GM15510 (cell line): ENCODE results near the gene SAG.

Experiments used
- POLR2A ChIP-seq: IDR thresholded peaks from 3 replicates; pipeline ENCODE4 v1.6.1; 2011; ENCODE audit warnings: borderline replicate concordance; ENCODE audit not compliant: insufficient read length; ENCODE audit errors: extremely low read depth

SAG gene

DNA sequence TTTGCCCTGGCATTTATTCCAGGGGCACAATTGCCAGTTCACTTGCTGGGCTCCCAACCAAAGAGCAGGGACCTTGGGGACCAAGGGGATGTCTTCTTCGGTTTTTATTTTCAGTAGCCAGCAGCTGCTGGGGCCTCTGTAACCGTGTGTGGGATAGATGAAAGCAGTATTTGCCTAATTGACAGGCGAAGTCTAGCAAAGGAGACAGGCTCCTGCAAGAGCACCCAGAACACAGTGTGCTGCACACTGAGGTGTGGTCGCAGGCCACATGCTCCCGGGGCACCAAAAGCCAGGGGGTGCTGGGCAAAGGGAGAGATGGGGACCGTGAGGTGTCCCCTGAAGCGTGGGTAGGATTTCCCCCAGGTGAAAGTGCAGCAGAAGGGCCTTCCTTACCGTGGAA, 5.3 kb downstream of the SAG start:
- TF ChIP-seq POLR2A, result no peak

DNA sequence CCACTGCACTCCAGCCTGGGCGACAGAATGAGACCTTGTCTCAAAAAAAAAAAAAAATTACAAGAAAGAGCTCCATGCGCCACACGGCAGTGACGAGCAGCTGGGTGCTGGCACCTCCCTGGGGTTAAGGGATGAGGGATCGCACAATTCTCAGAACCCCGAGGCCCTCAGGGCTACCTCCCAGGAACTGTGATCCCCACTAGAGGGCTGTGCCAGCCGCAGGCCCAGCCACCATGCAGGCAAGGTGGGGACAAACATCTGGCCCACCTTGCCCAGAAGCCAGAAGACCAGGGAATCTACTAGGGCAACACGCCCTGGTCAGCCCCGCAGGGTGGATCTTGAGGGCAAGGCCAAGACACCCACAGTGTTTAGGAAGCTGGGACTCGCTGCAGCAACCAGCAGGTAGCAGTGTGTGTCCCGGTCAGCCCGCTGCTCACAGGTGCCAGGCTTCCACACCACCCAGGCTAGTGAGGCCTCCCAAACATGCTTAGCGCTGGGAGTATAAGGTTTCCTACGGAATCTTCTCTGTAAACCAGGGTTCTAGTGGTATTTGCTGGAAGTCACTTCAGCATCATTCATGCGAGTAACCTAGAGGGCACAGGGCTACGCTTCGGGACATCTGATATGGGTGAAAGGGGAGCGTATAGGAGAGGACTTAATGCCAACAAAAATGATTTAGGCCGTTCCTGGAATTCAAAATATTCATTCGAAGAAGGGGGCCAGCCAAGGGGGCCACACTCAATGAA, 6.7 kb downstream of the SAG start:
- no peak for TF ChIP-seq POLR2A

DNA sequence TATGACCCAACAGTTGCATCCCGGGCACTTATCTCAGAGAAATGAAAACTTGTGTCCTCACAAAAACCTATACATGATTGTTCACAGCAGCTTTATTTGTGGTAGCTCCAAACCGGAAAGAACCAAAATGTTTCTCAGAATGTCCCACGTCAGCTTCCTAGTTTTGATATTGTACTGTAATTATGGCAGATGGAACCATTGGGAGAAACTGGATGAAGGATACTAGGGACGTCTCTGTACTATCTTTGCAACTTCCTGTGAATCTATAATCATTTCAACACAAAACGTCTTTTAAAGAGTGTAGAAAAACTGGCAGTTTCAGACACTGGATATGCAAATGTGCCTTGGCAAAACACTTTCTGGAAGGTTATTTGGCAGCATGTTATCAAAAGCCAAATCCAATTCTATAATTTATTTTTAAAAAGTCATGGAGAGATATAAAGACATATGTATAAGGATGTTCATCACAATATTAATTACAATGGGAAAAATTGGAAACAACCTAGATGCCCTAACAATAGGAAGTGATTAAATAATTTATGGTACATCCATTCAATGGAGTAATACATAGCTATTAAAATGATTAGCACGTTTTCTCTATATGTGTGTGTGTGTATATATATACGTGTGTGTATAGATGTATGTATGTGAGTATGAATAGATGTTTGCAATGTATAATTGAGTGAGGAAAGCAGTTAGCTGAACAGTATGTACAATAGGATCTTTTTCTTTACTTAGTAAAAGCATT, 9.8 kb downstream of the SAG start:
- TF ChIP-seq POLR2A, result no peak

DNA sequence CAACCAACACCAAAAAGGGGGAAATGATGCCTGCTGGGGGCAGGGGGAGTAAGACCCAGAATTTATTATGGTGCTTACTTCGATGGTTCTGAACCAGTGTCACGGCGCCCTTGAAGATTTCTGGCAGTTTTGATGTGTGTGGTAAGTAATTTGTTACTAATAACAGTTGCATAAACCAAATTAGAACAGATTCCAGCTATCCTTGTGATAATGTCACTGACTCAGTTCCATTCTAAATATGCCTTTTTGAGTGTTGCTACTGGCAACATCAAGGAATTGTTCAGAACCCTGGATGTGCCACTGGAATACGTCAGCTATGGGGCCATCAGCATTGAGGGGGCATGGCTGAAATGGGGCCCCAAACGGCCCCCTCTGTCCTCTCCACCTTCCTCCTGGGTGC, 11.6 kb downstream of the SAG start:
- TF ChIP-seq POLR2A, result no peak

DNA sequence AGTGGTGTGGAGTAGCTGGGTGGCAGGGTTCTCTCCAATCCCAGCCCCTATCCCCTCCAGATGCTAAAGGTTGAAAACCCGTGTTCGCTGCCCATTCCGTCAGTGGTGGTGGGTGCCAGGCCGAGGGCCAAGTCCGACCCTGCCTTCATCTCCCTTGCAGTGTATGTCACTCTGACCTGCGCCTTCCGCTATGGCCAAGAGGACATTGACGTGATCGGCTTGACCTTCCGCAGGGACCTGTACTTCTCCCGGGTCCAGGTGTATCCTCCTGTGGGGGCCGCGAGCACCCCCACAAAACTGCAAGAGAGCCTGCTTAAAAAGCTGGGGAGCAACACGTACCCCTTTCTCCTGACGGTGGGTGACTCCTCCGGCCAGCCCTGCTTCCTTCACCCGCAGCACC, 12.9 kb downstream of the SAG start:
- no peak for TF ChIP-seq POLR2A

DNA sequence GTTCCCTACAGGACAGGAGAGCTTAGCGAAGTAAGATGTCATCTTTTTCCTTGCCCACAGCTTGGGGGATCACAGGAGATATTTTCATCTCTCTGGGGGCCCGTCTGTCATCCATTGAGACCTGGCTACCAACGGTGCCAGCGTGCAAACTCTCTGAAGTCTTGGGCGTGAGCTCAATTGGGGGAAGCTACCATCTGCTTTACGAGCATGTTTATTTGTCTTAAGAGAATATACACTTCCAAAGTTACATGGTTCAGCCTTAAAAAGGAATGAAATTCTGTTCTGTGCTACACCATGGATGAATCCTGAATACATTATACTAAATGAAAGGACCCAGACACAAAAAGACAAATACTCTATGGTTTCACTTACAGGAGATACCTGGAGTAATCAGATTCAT, 13.6 kb downstream of the SAG start:
- TF ChIP-seq POLR2A, result no peak

DNA sequence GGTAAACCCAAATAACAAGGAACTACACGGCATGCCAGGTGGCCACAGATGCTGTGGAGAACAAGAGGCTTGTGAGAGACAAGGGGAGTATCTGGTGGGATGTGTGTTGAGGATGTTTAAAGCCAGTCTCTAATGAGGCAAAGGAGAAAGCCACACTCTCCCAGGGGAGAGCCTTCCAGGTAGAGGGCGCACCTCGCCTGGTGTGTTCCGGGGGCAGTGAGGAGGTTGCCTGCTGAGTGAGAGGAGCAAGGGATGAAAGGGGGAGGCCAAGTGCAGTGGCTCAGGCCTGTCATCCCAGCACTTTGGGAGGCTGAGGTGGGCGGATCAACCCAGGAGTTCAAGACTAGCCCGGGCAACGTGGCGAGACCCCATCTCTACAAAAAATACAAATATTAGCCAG, 16.2 kb downstream of the SAG start:
- no peak for TF ChIP-seq POLR2A

DNA sequence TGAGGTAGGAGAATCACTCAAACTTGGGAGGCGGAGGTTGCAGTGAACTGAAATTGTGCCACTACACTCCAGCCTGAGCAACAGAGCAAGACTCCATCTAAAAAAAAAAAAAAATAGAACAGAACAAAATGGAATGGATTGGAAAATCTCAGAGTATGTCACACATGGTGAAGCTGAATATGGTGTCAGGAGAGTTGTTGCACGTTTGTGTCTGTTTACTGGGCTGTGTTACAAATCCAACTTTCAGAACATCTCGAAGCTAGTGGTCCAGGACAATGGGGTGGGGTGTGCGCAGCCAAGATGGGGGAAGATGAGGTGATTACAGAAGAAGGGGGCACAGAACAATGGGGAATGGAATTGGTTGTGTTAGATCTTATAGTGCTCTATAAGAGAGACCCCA, 17.6 kb downstream of the SAG start:
- TF ChIP-seq POLR2A, result no peak

DNA sequence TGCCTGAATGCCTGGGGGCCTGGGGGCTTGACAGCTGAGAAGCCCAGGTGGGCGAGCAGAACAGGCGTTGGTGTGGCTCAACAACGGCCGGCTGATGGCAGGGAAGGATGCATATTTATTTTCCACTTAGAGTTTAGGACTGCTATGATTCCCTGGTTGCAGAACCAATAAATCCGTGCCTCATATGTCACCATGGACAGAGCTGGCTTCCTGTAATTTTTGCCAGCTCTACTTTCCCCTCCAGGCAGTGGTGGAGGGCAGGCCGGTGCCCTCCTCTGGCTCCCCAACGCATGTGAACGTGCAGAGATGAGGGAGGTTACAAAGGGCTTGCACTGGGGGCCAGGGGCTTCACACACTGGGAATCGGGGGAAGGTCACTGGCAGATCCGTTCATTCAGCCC, 18.2 kb downstream of the SAG start:
- no peak for TF ChIP-seq POLR2A

DNA sequence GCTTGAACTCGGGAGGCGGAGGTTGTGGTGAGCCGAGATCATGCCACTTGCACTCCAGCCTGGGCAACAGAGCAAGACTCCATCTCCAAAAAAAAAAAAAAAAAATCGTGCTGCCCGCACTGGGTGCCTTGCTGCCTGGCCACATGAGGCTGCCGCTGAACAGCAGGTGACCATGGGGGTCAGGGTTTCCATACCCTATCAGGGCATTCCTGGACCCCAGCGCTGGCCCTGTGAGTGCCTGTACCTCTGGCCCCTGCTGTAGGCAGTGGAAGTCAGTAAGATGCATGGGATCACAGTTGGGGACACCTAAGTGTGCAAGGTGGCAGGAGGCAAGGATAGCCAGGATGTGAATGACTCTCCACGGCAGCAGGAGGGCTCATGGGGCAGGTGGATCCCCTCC, 18.9 kb downstream of the SAG start:
- no peak for TF ChIP-seq POLR2A

DNA sequence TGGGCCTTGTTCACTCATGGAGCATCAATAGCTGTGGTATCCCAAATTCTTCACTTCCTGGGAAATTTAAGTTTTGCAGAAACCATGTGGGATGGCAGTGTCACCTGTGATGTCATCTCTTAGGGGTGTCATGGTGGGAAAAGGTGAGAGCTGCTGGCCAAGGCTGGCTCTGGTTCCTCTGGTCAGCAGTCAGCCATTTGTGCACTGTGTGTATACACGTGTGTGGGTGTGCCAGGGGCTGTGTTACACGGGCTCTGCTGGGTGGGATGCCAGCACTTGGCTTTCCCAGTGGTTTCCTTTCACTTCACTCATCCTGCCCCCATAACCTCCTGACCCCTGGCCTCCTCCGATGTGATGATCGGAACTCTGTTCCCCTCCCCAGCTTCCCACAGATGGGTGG, 21.3 kb downstream of the SAG start:
- no peak for TF ChIP-seq POLR2A

DNA sequence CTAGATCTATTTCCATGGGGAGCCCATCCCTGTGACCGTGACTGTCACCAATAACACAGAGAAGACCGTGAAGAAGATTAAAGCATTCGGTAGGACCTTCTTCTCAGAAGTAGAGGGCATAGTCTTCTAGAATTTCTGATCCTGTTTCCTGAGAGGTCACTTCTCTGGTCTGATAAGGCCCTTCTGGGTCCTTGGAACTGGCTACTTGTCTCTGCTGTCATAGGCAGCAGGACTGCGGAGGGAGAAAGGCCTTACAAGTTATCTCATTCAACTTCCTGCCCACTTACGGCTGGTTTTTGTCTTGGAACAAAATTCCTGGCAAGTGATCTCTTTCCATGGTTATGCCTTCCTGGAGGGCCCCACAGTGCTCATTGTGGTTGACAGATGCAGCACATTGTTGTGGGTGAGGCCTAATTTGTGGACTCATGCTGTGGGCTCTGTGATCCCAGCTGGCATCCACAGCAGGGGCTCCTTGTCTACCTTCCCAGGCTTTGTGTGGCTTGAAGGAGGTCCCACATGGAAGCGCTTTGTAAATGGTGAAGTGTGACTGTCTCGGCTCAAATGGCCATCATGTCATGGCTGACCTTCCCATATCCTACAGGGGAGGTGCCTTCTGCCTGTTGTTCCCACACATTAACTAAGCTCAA, 22.0 kb downstream of the SAG start:
- TF ChIP-seq POLR2A, result no peak

DNA sequence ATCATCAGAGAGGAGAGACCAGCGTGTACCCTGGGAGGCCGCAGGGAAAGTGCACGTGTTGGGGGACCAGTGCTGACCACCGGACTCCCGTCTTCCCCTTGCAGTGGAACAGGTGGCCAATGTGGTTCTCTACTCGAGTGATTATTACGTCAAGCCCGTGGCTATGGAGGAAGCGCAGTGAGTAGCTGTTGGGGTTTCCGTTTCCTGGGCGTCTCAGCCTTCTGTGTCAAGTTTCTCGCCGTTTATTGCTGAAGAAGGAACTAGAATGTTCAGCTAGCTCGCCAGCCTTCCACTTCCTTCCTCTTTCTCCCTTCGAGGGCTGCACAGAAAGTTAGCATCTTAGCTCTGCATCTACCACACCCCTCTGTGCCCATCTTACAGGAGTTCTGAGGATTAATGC, 23.9 kb downstream of the SAG start:
- peak; percentile 43 for TF ChIP-seq POLR2A

DNA sequence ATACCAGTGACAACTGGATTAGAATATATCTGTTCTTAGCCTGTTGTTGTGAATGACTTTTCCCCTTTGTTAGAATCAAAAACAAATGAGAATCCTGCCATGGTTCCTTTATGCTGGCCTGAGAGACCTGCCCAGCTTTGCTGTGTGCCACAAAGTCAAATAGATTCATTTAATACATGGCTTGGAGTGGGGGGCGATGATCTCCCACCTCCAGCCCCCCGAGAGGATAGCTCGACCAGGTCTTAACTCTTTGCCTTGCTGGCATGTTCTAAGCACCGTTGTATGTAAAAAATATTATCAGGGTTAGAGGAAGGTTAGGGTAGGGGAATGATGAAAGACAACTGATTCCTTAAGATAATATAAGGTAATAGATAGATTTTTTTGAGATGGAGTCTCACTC, 24.5 kb downstream of the SAG start:
- no peak for TF ChIP-seq POLR2A

DNA sequence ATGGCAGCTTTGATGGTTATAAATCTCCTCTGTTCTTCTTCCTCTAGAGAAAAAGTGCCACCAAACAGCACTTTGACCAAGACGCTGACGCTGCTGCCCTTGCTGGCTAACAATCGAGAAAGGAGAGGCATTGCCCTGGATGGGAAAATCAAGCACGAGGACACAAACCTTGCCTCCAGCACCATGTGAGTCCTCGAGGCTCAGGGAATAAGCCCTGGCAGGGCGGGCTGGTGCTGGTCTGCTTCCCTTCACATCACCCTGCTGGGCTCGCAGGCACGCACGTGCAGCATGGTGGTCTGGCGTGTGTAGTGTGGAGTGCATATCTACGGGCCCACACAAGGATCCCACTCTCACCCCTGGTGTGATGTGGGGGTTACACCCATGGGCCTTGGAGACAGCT, 27.3 kb downstream of the SAG start:
- no peak for TF ChIP-seq POLR2A

DNA sequence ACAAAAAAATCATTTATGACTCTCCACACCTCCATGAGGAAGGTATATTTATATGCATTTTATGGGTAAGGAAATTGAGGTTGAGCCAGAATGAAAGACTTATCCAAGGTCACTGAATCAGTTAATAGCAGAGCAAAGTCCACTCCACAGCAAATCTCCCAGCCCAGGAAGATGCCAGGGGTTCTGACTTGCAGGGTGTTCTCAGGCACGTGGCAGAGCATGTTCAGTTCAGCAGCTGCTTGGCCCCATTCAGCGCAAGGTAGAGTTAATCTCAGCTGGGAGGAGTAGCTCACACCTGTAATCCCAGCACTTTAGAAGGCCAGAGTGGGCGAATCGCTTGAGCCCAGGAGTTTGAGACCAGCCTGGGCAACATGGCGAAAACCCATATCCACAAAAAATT, 28.9 kb downstream of the SAG start:
- TF ChIP-seq POLR2A, result no peak
